CD4-positive, alpha-beta T cell treated with Interleukin-17A for 1 hour (primary cell): Measurements from ENCODE around the gene FAAP20.

Experiments
- DNase-seq: peaks from one replicate; pipeline ENCODE4 v3.0.0-alpha.2; 2020

Gene FAAP20

GRCh38 chr1:2176615-2177014, 18.0 kb downstream of the FAAP20 start:
- no peak for DNase-seq

GRCh38 chr1:2175681-2176454, 18.7 kb downstream of the FAAP20 start:
- no peak for DNase-seq

- DNase-seq = no peak
Observed at GRCh38 chr1:2175055-2175414, 19.5 kb downstream of the FAAP20 start.

DNA sequence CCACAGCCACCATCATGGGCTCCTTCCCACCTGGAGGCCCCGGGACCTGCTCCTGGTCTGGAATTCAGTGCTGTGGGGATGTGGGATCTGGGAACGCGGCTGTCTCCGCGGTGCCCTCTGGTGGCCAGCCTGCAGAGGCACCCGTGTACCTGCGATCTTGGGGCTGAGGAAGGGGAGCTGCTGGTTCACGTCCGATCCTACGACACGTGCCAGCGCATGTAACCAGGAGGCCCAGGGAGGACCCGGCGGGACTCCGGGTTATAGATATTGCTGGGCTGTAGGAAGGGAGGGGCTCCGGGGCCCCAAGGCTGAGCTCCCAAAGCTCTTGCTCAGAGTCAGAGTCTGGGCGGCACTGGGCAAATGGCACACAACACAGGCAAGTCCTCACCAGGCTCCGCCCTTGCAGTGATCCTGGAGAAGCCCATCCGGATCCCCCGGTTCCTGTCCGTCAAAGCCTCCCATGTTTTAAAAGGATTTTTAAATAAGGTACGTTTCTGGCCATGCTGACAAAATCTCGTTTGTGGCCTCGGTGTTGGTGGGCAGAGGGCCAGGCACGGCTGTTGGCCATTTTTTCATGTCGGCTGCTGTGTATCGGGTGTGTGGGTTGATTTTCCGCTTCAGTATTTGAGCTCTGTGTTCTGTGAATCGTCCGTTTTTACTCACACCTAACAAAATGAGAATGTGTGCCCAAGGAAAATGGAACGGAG, 20.1 kb downstream of the FAAP20 start:
- DNase-seq = peak; percentile 35

GRCh38 chr1:2173546-2174347, 20.8 kb downstream of the FAAP20 start:
- DNase-seq = no peak

DNA sequence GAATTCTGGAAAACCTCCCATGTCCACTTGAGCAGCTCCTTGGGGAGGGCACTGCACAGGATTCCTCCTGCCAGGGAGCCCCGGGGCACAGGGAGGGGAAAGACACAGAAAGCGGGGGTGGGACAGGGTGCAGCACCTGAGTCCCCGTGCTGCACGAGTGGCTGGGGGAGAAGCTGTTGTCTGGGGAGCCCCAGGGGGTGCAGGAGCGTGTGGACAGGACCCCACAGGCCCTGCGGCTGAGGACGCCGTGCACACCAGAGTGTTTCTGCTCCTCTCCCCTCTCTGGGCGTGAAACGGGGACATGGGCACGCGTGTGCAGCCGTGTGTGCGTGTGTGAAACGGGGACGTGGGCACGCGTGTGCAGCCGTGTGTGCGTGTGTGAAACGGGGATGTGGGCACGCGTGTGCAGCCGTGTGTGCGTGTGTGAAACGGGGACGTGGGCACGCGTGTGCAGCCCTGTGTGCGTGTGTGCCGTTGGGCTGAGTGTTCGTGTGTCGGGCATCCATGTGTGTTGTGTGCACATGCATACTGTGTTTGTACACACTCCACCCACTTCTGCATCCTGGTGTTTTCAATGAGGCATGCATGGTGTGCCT, 21.9 kb downstream of the FAAP20 start:
- no peak for DNase-seq

- DNase-seq = no peak
Observed at GRCh38 chr1:2172012-2172411, 22.6 kb downstream of the FAAP20 start.

DNA sequence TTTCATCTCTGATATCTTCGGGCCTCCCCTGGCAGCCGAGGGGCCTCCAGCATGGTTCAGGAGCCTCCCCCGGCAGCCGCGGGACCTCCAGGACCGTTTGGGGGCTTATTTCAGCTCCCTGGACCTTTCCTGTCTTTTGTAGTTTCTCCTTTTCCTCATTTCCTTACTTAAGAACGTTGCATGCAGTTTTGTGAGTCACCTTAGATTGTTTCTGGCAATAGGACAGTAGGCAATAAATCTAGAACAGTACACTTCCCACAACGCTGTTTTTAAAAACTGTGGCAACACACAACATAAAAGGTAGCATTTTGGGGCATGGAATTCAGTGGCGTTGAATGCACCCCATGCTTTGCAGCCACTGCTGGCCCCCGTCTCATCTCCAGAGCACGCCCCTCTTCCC, 24.4 kb downstream of the FAAP20 start:
- DNase-seq = no peak

GRCh38 chr1:2169200-2169836, 25.3 kb downstream of the FAAP20 start:
- DNase-seq = no peak

GRCh38 chr1:2168535-2168934, 26.0 kb downstream of the FAAP20 start:
- DNase-seq = no peak

GRCh38 chr1:2168090-2168489, 26.5 kb downstream of the FAAP20 start:
- no peak for DNase-seq

DNA sequence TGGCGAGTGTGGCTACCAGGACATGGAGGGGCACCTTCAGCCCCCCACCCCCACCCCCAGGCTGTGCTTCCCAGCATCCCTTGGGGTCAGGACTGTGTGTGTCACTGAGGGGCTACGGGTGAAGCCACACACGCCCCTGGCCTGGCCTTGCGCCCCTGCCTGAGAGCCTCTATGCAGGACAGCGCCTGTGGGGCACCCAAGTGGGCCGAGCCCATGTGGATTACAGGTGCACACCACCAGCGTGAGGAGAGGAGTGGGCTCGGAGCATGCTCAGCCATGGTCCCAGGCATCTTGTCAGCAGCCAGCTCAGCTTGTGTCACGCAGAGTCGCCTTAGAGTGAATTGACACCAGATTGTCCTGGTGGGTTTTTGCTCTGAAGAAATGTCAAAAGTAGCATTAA, 27.9 kb downstream of the FAAP20 start:
- DNase-seq = no peak

DNA sequence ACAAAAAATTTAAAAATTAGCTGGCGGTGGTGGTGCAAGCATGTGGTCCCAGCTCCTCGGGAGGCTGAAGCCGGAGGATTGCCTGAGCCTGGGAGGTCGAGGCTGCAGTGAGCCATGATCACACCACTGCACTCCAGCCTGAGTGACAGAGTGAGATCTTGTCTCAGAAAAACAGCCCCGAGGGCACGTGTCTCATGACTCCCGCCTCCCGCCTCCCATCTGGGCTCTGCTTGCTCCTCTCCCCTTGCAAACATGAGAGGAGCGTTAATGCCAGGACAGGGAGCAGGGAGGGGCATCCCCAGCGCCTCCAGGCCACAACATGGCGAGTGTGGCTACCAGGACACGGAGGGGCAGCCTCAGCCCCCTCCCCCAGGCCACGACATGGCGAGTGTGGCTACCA, 28.3 kb downstream of the FAAP20 start:
- DNase-seq = no peak

DNA sequence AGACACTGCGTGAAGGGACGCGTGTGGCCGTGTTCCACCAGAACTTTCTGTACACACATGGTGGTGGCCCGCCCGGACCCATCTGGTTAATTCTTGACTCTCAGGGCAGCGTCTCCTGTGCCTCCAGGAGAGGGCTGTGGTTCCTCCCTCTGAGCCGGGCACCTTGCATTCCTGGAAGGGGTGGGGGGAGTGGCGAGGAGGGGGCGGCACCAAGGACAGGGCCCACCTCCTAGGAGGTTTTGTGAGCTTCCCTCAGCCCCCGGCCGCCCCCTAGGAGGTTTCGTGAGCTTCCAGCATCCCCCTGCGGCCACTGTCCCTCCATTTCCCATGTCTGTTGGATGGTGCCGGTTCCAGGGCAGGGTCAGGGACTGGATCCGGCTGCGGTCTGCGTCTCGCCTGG, 28.9 kb downstream of the FAAP20 start:
- no peak for DNase-seq

DNA sequence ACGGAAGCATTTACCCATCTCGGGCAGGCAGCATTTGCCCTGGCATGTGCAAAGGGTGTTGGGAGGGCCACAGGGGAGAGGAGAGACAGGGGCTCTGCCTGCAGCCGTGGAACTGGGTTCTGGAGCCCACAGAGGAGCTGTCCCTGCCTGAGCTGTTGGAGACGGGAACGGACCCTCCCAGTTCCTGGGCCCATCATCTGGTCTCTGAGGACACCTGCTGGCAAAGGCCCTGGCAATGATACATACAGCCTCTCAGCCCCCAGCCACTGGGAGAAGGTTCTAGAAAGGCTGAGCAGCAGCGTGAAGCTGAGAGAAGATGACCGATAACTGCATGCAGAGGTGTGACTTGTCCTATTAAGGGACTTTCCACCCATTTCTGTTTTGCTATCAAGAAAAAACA, 31.4 kb downstream of the FAAP20 start:
- DNase-seq = no peak

GRCh38 chr1:2160451-2161300, 33.9 kb downstream of the FAAP20 start:
- DNase-seq = no peak

GRCh38 chr1:2159124-2159523, 35.4 kb downstream of the FAAP20 start:
- no peak for DNase-seq

- DNase-seq = no peak
Observed at GRCh38 chr1:2158272-2158671, 36.3 kb downstream of the FAAP20 start.

DNA sequence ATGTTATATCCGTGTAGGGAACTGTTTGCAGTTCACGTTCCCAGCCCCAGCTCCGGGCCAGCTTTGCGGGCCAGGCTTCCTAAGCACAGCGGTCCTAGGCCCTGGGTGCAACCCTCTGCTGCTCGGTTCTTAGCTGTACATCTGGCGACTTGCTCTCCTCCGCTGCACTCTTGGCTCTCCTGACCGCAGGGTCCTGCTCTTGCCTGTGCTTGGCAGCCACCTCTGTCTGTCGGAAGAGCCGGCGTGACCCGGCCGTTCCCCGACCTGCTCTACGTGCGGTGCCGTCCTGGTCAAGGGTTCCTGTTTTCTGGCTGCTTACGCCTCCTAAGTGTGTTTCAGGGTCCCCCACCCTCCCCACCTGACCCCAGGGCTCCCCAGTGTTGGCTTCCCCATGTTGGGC, 36.7 kb downstream of the FAAP20 start:
- DNase-seq = no peak

DNA sequence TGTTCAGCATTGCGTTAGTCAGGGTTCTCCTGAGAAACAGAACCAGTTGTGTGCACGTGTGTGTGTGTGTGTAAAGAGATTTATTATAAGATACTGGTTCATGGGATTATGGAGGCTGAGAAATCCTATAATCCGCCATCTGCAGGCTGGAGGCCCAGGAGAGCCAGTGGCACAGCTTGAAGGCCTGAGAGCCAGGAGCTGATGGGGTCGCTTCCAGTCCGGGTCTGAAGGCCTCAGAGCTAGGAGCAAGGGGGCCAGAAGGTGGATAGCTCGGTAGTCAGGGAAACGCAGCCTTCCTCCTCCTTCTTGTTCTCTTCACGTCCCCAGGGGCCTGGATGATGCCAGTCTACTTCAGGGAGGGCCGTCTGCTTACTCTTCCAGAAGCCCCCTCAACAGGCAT, 37.7 kb downstream of the FAAP20 start:
- DNase-seq = no peak

DNA sequence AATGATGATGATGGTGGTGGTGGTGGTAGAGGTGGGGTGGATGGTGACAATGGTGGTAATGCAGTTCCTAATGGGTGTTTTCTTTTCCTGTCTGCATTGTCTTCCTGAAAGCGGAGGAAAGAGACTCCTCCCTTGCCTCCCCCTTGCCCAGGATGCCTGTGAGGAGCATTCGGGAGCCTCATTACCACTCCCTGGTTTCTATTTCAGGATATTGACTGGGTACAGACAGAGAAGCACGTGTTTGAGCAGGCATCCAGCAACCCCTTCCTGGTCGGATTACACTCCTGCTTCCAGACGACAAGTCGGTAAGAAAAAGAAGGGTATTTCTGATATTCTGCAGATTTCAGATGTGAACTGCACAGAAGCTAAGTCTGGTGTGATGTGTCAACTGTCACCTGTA, 38.8 kb downstream of the FAAP20 start:
- no peak for DNase-seq

GRCh38 chr1:2155147-2155598, 39.4 kb downstream of the FAAP20 start:
- DNase-seq = no peak
